Prostate gland (tissue), 2 donors: ENCODE data around the gene CDC42BPA. TPM values are rescaled to one million over a fixed set of nuclear protein-coding genes. Genes with fewer than 3 reads are reported as not detected.

Source experiments
- DNase-seq: peaks from one replicate; pipeline ENCODE4 v3.0.0-alpha.2; 2019; ENCODE audit warnings: low spot score
- H3K27ac ChIP-seq, 2 donors: fragments of 200-600 bp; sonication (generic); 2 replicates each; pipeline ENCODE4 v1.5.1; 2017 to 2019
- H3K27me3 ChIP-seq: fragments of 200-600 bp; sonication (generic); replicated peaks from 2 replicates; pipeline ENCODE4 v1.5.1; 2019; ENCODE audit not compliant: insufficient read depth
- H3K36me3 ChIP-seq, 2 donors: fragments of 200-600 bp; sonication (generic); 1 replicate in 1 of 2; 2 replicates in 1 of 2; pipeline versions ENCODE4 v1.5.1 to v1.8.1; 2017 to 2019
- H3K4me1 ChIP-seq: fragments of 200-600 bp; sonication (generic); replicated peaks from 2 replicates; pipeline ENCODE4 v1.5.1; 2019
- H3K4me3 ChIP-seq, 2 donors: fragments of 200-600 bp; sonication (generic); 2 replicates each; pipeline ENCODE4 v1.5.1; 2017 to 2019
- H3K9me3 ChIP-seq: fragments of 200-600 bp; sonication (generic); 2 replicates; pipeline ENCODE4 v1.5.1; 2017
- CTCF ChIP-seq, 4 experiments: fragments of 200-600 bp in 2 of 4; fragments of 450-650 bp in 2 of 4; sonication (generic) in 2 of 4; IDR thresholded peaks; 1 replicate in 3 of 4; 2 replicates in 1 of 4; pipeline ENCODE4 v1.5.1; 2016 to 2019; ENCODE audit warnings: antibody characterized with exemption in 4 of 4, mild to moderate bottlenecking in 2 of 4, moderate library complexity in 2 of 4
- POLR2A ChIP-seq: fragments of 450-650 bp; IDR thresholded peaks from one replicate; pipeline ENCODE4 v1.6.1; 2016; ENCODE audit warnings: antibody characterized with exemption, mild to moderate bottlenecking
- POLR2AphosphoS5 ChIP-seq: sonication (generic); formaldehyde crosslinking; IDR thresholded peaks from one replicate; pipeline ENCODE4 v1.6.1; 2017; ENCODE audit warnings: antibody characterized with exemption
- WGBS: methylation state at CpG from one replicate; pipeline ENCODE4 v1.1.5; 2018; 5-methylcytosine and 5-hydroxymethylcytosine counted together
- intact Hi-C: fragments of 100-400 bp; cut with DNase I; formaldehyde crosslinking; loops from one replicate; pipeline ENCODE4 v1.14.2; 2022
- total RNA-seq, 2 donors: library from RNA; depleted of rRNA; stranded (reverse); fragments of >200 nt; gene quantifications; one replicate each; pipeline ENCODE4 v1.1.0, GENCODE V29; 2016

The CDC42BPA gene
- total RNA-seq, 2 donors from 2014 or later = 31.3 to 76.9 TPM

GRCh38 chr1:227210604-227211003, 107.7 kb downstream of the CDC42BPA start:
- no peak overlapping the region for H3K4me3 ChIP-seq
- intact Hi-C loops = no loop called here
- H3K27me3 ChIP-seq = no peaks in the 10 kb centered on the region
- no peak overlapping the region for H3K27ac ChIP-seq
- H3K36me3 ChIP-seq = no peaks in the 10 kb centered on the region
- no peaks in the 10 kb centered on the region for H3K4me1 ChIP-seq
- H3K9me3 ChIP-seq = no peaks in the 10 kb centered on the region
- TF ChIP-seq POLR2A = no peak
- TF ChIP-seq CTCF (IDR thresholded peaks at IDR 0.05) = no peak
- TF ChIP-seq POLR2AphosphoS5 = no peak
- no peak for DNase-seq

GRCh38 chr1:227197064-227197463, 121.2 kb downstream of the CDC42BPA start:
- no peaks in the 10 kb centered on the region for H3K27me3 ChIP-seq
- H3K9me3 ChIP-seq = no peaks in the 10 kb centered on the region
- H3K4me1 ChIP-seq = no peaks in the 10 kb centered on the region
- H3K27ac ChIP-seq = no peak overlapping the region
- intact Hi-C loops = no loop called here
- TF ChIP-seq POLR2A (no peak), CTCF (IDR thresholded peaks at IDR 0.05) (no peak)
- 88% methylated on average over 2 of the region's 2 CpGs for WGBS
- no peak overlapping the region for H3K4me3 ChIP-seq
- DNase-seq = no peak
- no peaks in the 10 kb centered on the region for H3K36me3 ChIP-seq

- Histone ChIP-seq H3K27me3 (no peaks in the 10 kb centered on the region), H3K27ac (no peak overlapping the region), H3K4me1 (no peaks in the 10 kb centered on the region), H3K9me3 (no peaks in the 10 kb centered on the region), H3K36me3 (no peaks in the 10 kb centered on the region), H3K4me3 (no peak overlapping the region)
- intact Hi-C loops = no loop called here
- WGBS = 72% methylated on average over 2 of the region's 2 CpGs
- no peak for DNase-seq
- TF ChIP-seq POLR2A = no peak
Measured at GRCh38 chr1:227192163-227192562, 126.1 kb downstream of the CDC42BPA start.

- Histone ChIP-seq H3K4me1 (no peaks in the 10 kb centered on the region), H3K4me3 (no peak overlapping the region), H3K9me3 (no peaks in the 10 kb centered on the region), H3K27ac (no peak overlapping the region), H3K36me3 (no peaks in the 10 kb centered on the region), H3K27me3 (no peaks in the 10 kb centered on the region)
- TF ChIP-seq POLR2AphosphoS5 = no peak
- TF ChIP-seq POLR2A = no peak
- no peak for TF ChIP-seq CTCF (IDR thresholded peaks at IDR 0.05)
- no peak for DNase-seq
- intact Hi-C loops = no loop called here
- 67% methylated on average over 2 of the region's 2 CpGs for WGBS
Measured at GRCh38 chr1:227191607-227192006, 126.7 kb downstream of the CDC42BPA start.

GRCh38 chr1:227190321-227190720, 128.0 kb downstream of the CDC42BPA start:
- Histone ChIP-seq H3K27me3 (no peaks in the 10 kb centered on the region), H3K9me3 (no peaks in the 10 kb centered on the region), H3K4me3 (no peak overlapping the region), H3K36me3 (no peaks in the 10 kb centered on the region), H3K4me1 (no peaks in the 10 kb centered on the region), H3K27ac (no peak overlapping the region)
- intact Hi-C loops = no loop called here
- 96% methylated on average over 2 of the region's 2 CpGs for WGBS
- DNase-seq = no peak
- TF ChIP-seq POLR2AphosphoS5 (no peak), POLR2A (no peak), CTCF (IDR thresholded peaks at IDR 0.05) (no peak)

- H3K27me3 ChIP-seq = no peaks in the 10 kb centered on the region
- no peak overlapping the region for H3K27ac ChIP-seq
- TF ChIP-seq POLR2AphosphoS5 (no peak), CTCF (IDR thresholded peaks at IDR 0.05) (no peak), POLR2A (no peak)
- no peak for DNase-seq
- H3K9me3 ChIP-seq = no peaks in the 10 kb centered on the region
- WGBS = 81% methylated on average over 9 of the region's 9 CpGs
- H3K4me1 ChIP-seq = no peaks in the 10 kb centered on the region
- no peaks in the 10 kb centered on the region for H3K36me3 ChIP-seq
- intact Hi-C loops = no loop called here
- no peak overlapping the region for H3K4me3 ChIP-seq
Measured at GRCh38 chr1:227185291-227185690, 133.0 kb downstream of the CDC42BPA start.
